Measurements from ENCODE around the gene MED12L. TPM values are rescaled to one million over a fixed set of nuclear protein-coding genes. Genes with fewer than 3 reads are reported as not detected.
"Not testable (repeated sequence)": the region's sequence is repeated elsewhere in the genome, so short reads cannot be mapped to it uniquely, and the experiment has no call there.

The MED12L gene
- total RNA-seq, 1 experiment from 2014 or later: 6.4 TPM

DNA sequence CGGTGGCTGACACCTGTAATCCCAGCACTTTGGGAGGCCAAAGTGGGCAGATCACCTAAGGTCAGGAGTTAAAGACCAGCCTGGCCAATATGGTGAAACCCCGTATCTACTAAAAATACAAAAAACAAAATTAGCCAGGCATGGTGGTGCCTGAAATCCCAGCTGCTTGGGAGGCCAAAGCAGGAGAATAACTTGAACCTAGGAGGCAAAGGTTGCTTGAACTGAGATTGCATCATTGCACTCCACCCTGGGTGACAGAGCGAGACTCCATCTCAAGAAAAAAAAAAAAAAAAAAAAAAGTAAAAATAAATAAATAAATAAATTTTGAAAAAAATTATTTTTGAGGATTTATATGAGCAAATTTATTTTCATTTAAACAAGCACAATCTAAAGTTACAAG, 306.7 kb downstream of the MED12L start:
- H3K4me3 ChIP-seq (replicated peaks in 1 of 2; ENCODE audit: low read depth in 1 of 2, low read length in 2 of 2); CTCF ChIA-PET; DNase-seq (ENCODE audit: low read depth, low spot score); BruUV-seq (replicated peaks); H4K20me1 ChIP-seq (ENCODE audit: insufficient read depth); H3K79me2 ChIP-seq (ENCODE audit: insufficient read depth, low read length); H3K9ac ChIP-seq (ENCODE audit: low read length); POLR2A ChIA-PET; H3K9me2 ChIP-seq (ENCODE audit: insufficient read depth); H3K4me2 ChIP-seq (ENCODE audit: low read length); H3K4me1 ChIP-seq (ENCODE audit: control insufficient read depth in 1 of 2, insufficient read depth in 2 of 2, low read length in 2 of 2); intact Hi-C loops (cut with micrococcal nuclease); H3K9me3 ChIP-seq (ENCODE audit: control insufficient read depth in 1 of 2, insufficient read depth in 1 of 2, low read depth in 1 of 2, low read length in 2 of 2); H3K27ac ChIP-seq (ENCODE audit: low read depth, low read length); H2AFZ ChIP-seq (ENCODE audit: low read depth, low read length, poor library complexity, severe bottlenecking); H3K27me3 ChIP-seq (ENCODE audit: insufficient read depth, low read length); RAD21 ChIA-PET (ENCODE audit: low non-redundant PET in 1 of 2, low total read pairs in 2 of 2, uncharacterized antibody in 2 of 2, unreplicated experiment in 2 of 2); ATAC-seq; H3K36me3 ChIP-seq (ENCODE audit: control insufficient read depth in 1 of 2, insufficient read depth in 2 of 2, low read length in 2 of 2): not testable (repeated sequence)

DNA sequence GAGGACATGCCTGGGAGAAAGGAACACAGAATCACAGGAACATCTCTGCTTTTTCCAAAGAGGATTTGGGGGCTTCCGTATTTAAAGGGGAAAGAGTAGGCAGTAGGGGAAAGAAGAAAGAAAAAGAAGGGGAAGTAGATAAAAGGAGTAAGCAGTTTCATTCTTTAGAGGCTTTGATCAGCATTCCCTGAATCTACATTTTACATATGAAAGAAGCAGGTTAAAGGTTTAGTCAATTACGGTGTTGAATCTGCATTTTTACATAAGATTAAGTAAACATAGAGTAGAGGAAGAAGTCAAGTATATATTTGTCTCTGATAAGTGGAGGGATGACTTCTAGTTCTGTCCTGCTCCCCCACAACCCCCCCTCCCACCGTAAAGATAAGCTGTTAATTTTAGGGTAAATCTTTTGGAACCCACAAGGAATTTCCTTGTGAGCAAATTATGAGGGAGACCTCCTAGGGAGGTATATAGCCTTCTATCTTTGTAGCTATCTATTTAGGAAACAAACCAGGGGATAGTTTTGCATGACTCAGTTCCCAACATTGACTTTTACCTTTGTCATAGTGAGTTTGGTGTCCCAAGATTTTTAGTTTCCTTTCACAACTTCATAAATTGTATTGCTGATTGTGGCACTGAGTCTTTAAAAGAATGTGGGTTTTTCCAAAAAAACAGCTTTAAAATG, 307.8 kb downstream of the MED12L start:
- Histone ChIP-seq H3K27me3 (ENCODE audit: insufficient read depth, low read length) (no peaks in the 10 kb centered on the region), H3K79me2 (ENCODE audit: insufficient read depth, low read length) (no peaks in the 10 kb centered on the region), H4K20me1 (ENCODE audit: insufficient read depth) (no peaks in the 10 kb centered on the region), H3K9me2 (ENCODE audit: insufficient read depth) (no peaks in the 10 kb centered on the region), H3K9ac (ENCODE audit: low read length) (no peak overlapping the region), H3K27ac (ENCODE audit: low read depth, low read length) (no peak overlapping the region), H2AFZ (ENCODE audit: low read depth, low read length, poor library complexity, severe bottlenecking) (no peak overlapping the region), H3K9me3 (ENCODE audit: control insufficient read depth in 1 of 2, insufficient read depth in 1 of 2, low read depth in 1 of 2, low read length in 2 of 2) (no peaks in the 10 kb centered on the region), H3K36me3 (ENCODE audit: control insufficient read depth in 1 of 2, insufficient read depth in 2 of 2, low read length in 2 of 2) (no peaks in the 10 kb centered on the region), H3K4me2 (ENCODE audit: low read length) (no peak overlapping the region), H3K4me1 (ENCODE audit: control insufficient read depth in 1 of 2, insufficient read depth in 2 of 2, low read length in 2 of 2) (no peaks in the 10 kb centered on the region), H3K4me3 (replicated peaks in 1 of 2; ENCODE audit: low read depth in 1 of 2, low read length in 2 of 2) (no peak overlapping the region)
- intact Hi-C loops (cut with micrococcal nuclease): no loop called here
- RAD21 ChIA-PET (ENCODE audit: low non-redundant PET in 1 of 2, low total read pairs in 2 of 2, uncharacterized antibody in 2 of 2, unreplicated experiment in 2 of 2): no interaction called here
- BruUV-seq (replicated peaks): no TSS peak
- DNase-seq (ENCODE audit: low read depth, low spot score) (no peak), ATAC-seq (no peak)
- POLR2A ChIA-PET: no interaction called here
- CTCF ChIA-PET: interaction anchor here (1.2 kb wide), 1 partner anchor 32 kb away, joined by 3 read pairs; no protein-coding TSS in a partner anchor
- no peak for TF ChIP-seq ZNF274 (IDR thresholded peaks at IDR 0.05; ENCODE audit: low read depth, low read length)
- no peak for TF ChIP-seq YY1 (IDR thresholded peaks at IDR 0.05; ENCODE audit: extremely low read depth, insufficient replicate concordance, low read depth, low read length)
- no peak for TF ChIP-seq SIN3A (IDR thresholded peaks at IDR 0.05; ENCODE audit: low read depth)
- no peak for TF ChIP-seq MAX (IDR thresholded peaks at IDR 0.05)
- TF ChIP-seq EGR1 (IDR thresholded peaks at IDR 0.05; ENCODE audit: low read depth): no peak
- no peak for TF ChIP-seq CTCF (IDR thresholded peaks at IDR 0.05 in 2 of 3, conservative IDR thresholded peaks at IDR 0.05 in 1 of 3; ENCODE audit: borderline replicate concordance in 1 of 3, insufficient read depth in 1 of 3, low read depth in 2 of 3, low read length in 2 of 3)
- no peak for TF ChIP-seq CBX3 (IDR thresholded peaks at IDR 0.05; ENCODE audit: low read depth)
- no peak for TF ChIP-seq FOSL1 (IDR thresholded peaks at IDR 0.05; ENCODE audit: low read depth)
- no peak for TF ChIP-seq POLR2AphosphoS5 (IDR thresholded peaks at IDR 0.05; ENCODE audit: low read depth, low read length)
- TF ChIP-seq ELF1 (IDR thresholded peaks at IDR 0.05; ENCODE audit: borderline replicate concordance, low read depth): no peak
- no peak for TF ChIP-seq RAD21 (IDR thresholded peaks at IDR 0.05; ENCODE audit: low read depth)
- no peak for TF ChIP-seq JUND (IDR thresholded peaks at IDR 0.05)
- TF ChIP-seq REST (IDR thresholded peaks at IDR 0.05; ENCODE audit: low read depth): no peak
- TF ChIP-seq CEBPB (IDR thresholded peaks at IDR 0.05; ENCODE audit: low read depth): no peak
- TF ChIP-seq ZFX (IDR thresholded peaks at IDR 0.05): no peak
- no peak for TF ChIP-seq TCF7L2 (IDR thresholded peaks at IDR 0.05; ENCODE audit: borderline replicate concordance, extremely low read depth, insufficient read depth, insufficient read length)
